Panc1 (cell line): ENCODE measurements around the gene ZCCHC14. TPM values are rescaled to one million over a fixed set of nuclear protein-coding genes. Genes with fewer than 3 reads are reported as not detected.
A peak's percentile ranks its signal among the peaks of the same experiment; 100 is the strongest.
"Not testable (repeated sequence)": the region's sequence is repeated elsewhere in the genome, so short reads cannot be mapped to it uniquely, and the experiment has no call there.

ENCODE experiments used
- ATAC-seq: fragments of 200-7000 bp; cut with Tn5 transposase; 2 replicates; pipeline ENCODE4 v1.9.1; 2020; ENCODE audit warnings: mild to moderate bottlenecking, moderate library complexity
- BruUV-seq: library from RNA; stranded (reverse); fragments of 400-500 nt; replicated peaks from 2 replicates; lab custom pipeline; 2021; lab: Mats Ljungman, UMichigan
- CTCF ChIA-PET: fragments of 300-600 bp; sonication (Branson Sonifier 250); formaldehyde crosslinking; loops from one replicate; lab custom pipeline; 2022; ENCODE audit warnings: antibody characterized with exemption; lab: Charles Lee
- POLR2A ChIA-PET: fragments of 300-600 bp; sonication (Branson Sonifier 250); formaldehyde crosslinking; loops from one replicate; lab custom pipeline; 2022; ENCODE audit warnings: antibody characterized with exemption; lab: Charles Lee
- DNase-seq: peaks from one replicate; pipeline ENCODE4 v3.0.0-alpha.2; 2010; ENCODE audit warnings: low read depth, low spot score
- H3K27ac ChIP-seq: 2 replicates; pipeline ENCODE4 v1.5.1; 2011; ENCODE audit warnings: mild to moderate bottlenecking, low read length, inconsistent platforms
- H3K27me3 ChIP-seq: fragments of 200-500 bp; sonication (Bioruptor generic); 2 replicates; pipeline ENCODE4 v1.6.0; 2014; ENCODE audit warnings: low read length, inconsistent platforms; ENCODE audit not compliant: control insufficient read depth, insufficient read depth
- H3K36me3 ChIP-seq: fragments of 200-500 bp; sonication (Bioruptor generic); 2 replicates; pipeline ENCODE4 v1.5.1; 2014; ENCODE audit warnings: inconsistent platforms, mild to moderate bottlenecking, low read length, moderate library complexity; ENCODE audit not compliant: control insufficient read depth, insufficient read depth
- H3K4me1 ChIP-seq: 2 replicates; pipeline ENCODE4 v1.5.1; 2011; ENCODE audit warnings: inconsistent platforms, mild to moderate bottlenecking, low read length, moderate library complexity; ENCODE audit not compliant: control insufficient read depth, insufficient read depth
- H3K4me3 ChIP-seq, 2 experiments: 2 replicates each; pipeline ENCODE4 v1.5.1; 2011 to 2012; ENCODE audit warnings: low read depth in 2 of 2, low read length in 2 of 2, mild to moderate bottlenecking in 2 of 2, inconsistent platforms in 1 of 2, moderate library complexity in 1 of 2
- H3K9me3 ChIP-seq: fragments of 200-500 bp; sonication (Bioruptor generic); 2 replicates; pipeline ENCODE4 v1.5.1; 2014; ENCODE audit warnings: low read depth, mild to moderate bottlenecking, inconsistent platforms, low read length, moderate library complexity; ENCODE audit not compliant: control insufficient read depth, insufficient read depth
- CTCF ChIP-seq: fragments of 450-650 bp; IDR thresholded peaks from 2 replicates; pipeline ENCODE4 v1.5.1; 2017; ENCODE audit warnings: mild to moderate bottlenecking
- POLR2AphosphoS5 ChIP-seq: IDR thresholded peaks from 2 replicates; pipeline ENCODE4 v1.6.1; 2012; ENCODE audit warnings: mild to moderate bottlenecking, low read depth, low read length, moderate library complexity
- SIN3A ChIP-seq: IDR thresholded peaks from 2 replicates; pipeline ENCODE4 v1.6.1; 2012; ENCODE audit warnings: low read depth, mild to moderate bottlenecking, low read length, moderate library complexity, borderline replicate concordance; ENCODE audit not compliant: insufficient read depth
- TCF7L2 ChIP-seq: IDR thresholded peaks from 2 replicates; pipeline ENCODE4 v1.6.1; 2011; ENCODE audit warnings: mild to moderate bottlenecking, low read depth, low read length, inconsistent platforms
- in situ Hi-C: cut with HindIII; loops from 2 replicates; pipeline ENCODE4 v1.10.0; 2016; ENCODE audit warnings: low sequenced_read_pairs, low pct_unique_long_range_greater_than_20kb
- intact Hi-C: fragments of 100-400 bp; cut with micrococcal nuclease; formaldehyde crosslinking; loops from one replicate; pipeline ENCODE4 v1.10.0; 2022; ENCODE audit not compliant: unreplicated experiment
- total RNA-seq: library from RNA; stranded (reverse); gene quantifications from one replicate; pipeline ENCODE4 v1.2.1, GENCODE V29; 2021; ENCODE audit not compliant: unreplicated experiment
- TF ChIP-seq, protein P1 (sequence below), 2 experiments: IDR thresholded peaks; 2 replicates each; pipeline ENCODE4 v1.6.1; 2011 to 2012; ENCODE audit warnings: low read depth in 2 of 2, control low read depth in 1 of 2, low read length in 1 of 2, mild to moderate bottlenecking in 1 of 2, moderate library complexity in 1 of 2; ENCODE audit not compliant: insufficient read depth in 1 of 2

Gene ZCCHC14
- total RNA-seq, 1 experiment from 2014 or later = 35.0 TPM

- POLR2A ChIA-PET = no interaction called here
- H3K4me3 ChIP-seq = no peak overlapping the region
- H3K27ac ChIP-seq = no peak overlapping the region
- H3K9me3 ChIP-seq = no peaks in the 10 kb centered on the region
- intact Hi-C loops (no loop called here), in situ Hi-C loops (no loop called here)
- no peaks in the 10 kb centered on the region for H3K27me3 ChIP-seq
- H3K4me1 ChIP-seq = no peaks in the 10 kb centered on the region
- TF ChIP-seq POLR2AphosphoS5 (no peak), CTCF (no peak), SIN3A (no peak), TCF7L2 (no peak)
- TF ChIP-seq, protein P1, sequence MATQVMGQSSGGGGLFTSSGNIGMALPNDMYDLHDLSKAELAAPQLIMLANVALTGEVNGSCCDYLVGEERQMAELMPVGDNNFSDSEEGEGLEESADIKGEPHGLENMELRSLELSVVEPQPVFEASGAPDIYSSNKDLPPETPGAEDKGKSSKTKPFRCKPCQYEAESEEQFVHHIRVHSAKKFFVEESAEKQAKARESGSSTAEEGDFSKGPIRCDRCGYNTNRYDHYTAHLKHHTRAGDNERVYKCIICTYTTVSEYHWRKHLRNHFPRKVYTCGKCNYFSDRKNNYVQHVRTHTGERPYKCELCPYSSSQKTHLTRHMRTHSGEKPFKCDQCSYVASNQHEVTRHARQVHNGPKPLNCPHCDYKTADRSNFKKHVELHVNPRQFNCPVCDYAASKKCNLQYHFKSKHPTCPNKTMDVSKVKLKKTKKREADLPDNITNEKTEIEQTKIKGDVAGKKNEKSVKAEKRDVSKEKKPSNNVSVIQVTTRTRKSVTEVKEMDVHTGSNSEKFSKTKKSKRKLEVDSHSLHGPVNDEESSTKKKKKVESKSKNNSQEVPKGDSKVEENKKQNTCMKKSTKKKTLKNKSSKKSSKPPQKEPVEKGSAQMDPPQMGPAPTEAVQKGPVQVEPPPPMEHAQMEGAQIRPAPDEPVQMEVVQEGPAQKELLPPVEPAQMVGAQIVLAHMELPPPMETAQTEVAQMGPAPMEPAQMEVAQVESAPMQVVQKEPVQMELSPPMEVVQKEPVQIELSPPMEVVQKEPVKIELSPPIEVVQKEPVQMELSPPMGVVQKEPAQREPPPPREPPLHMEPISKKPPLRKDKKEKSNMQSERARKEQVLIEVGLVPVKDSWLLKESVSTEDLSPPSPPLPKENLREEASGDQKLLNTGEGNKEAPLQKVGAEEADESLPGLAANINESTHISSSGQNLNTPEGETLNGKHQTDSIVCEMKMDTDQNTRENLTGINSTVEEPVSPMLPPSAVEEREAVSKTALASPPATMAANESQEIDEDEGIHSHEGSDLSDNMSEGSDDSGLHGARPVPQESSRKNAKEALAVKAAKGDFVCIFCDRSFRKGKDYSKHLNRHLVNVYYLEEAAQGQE (IDR thresholded peaks at IDR 0.05; ENCODE audit: insufficient read depth in 1 of 2, low read depth in 2 of 2, low read length in 1 of 2) = no peak
- peak; percentile 38 for DNase-seq
- H3K36me3 ChIP-seq = no peaks in the 10 kb centered on the region
- no peak for ATAC-seq
- BruUV-seq = no TSS peak
- CTCF ChIA-PET = no interaction called here
These were observed 5.7 kb upstream of the ZCCHC14 start for GRCh38 chr16:87498324-87499188.

DNA sequence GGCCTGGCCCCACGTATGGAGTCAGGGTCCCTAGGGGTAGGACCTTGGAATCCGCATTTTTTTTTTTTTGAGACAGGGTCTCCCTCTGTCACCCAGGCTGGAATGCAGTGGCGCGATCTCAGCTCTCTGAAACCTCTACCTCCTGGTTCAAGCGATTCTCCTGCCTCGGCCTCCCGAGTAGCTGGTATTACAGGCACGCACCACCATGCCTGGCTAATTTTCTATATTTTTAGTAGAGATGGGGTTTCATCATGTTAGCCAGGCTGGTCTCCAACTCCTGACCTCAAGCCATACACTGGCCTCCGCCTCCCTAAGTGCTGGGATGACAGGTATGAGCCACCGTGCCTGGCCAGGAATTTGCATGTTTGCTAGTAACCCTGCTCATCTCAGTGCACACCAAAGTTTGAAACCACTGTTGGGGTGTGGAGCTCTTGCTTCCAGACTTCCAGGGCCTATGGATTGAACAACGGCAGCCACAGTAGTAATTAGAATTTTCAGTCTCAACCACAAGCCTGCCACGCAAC is 5.0 kb upstream of the ZCCHC14 start:
- CTCF ChIA-PET, H3K4me3 ChIP-seq, ATAC-seq, H3K27me3 ChIP-seq, H3K9me3 ChIP-seq, in situ Hi-C loops, DNase-seq, H3K27ac ChIP-seq, H3K36me3 ChIP-seq, BruUV-seq, intact Hi-C loops, H3K4me1 ChIP-seq, POLR2A ChIA-PET: not testable (repeated sequence)

DNA sequence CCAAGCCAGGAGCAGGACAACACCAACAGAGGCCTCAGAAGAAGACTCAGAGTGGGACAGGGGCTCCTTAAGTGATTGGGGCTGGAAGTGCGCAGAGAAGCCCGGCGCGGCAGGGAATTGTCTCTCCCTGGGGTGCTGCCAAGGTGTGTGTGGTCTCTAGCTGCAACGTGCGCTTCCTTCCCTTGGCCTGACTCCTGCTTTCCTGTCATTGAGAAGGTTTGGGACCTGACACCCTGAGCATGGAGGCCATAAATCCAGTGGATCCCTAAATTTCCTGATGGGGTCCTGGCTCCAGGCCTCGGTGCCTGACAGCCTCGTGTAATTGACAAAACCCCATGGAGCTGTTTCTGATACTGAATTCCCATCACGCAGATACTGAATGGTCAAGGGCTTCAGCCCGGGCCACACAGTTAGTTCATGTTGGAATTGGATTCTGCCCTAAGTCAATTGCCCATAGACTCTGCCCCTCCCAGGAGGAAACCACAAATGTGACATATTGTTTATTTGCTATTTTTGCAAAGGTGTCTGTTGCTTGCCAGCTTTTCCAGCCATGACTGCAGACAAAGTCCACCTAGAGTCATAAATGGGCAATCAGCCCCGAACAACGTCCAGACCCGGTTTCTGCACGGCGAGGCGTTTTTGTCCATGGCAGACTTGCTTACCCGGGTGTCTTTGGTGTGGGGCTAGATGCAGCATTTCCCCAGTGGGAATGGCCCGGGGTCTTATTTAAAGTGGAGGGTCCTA is 4.4 kb upstream of the ZCCHC14 start:
- in situ Hi-C loops, CTCF ChIA-PET, BruUV-seq, H3K4me1 ChIP-seq, POLR2A ChIA-PET, H3K27me3 ChIP-seq, H3K4me3 ChIP-seq, H3K36me3 ChIP-seq, ATAC-seq, H3K27ac ChIP-seq, intact Hi-C loops, DNase-seq, H3K9me3 ChIP-seq: not testable (repeated sequence)
